ENCODE measurements around the gene MACROD2.

DNA sequence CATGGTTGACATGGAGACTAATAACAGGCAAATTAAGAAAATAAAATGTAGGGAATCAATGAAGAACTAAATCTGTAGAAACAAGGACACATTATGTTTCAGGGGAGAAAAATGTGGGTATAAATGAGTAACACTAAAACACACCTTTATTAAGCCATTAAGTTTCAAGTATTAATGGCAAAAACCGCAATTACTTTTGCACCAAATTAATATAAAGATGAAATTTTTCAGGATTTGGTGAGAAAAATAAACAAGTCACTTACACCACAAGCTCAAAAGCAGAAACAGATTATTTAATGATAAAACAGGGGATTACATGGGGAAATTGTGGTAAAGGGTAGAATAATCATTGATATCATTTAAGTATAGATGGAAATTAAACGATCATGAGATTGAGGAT is 1135.9 kb downstream of the MACROD2 start:
- TF ChIP-seq, protein P1, sequence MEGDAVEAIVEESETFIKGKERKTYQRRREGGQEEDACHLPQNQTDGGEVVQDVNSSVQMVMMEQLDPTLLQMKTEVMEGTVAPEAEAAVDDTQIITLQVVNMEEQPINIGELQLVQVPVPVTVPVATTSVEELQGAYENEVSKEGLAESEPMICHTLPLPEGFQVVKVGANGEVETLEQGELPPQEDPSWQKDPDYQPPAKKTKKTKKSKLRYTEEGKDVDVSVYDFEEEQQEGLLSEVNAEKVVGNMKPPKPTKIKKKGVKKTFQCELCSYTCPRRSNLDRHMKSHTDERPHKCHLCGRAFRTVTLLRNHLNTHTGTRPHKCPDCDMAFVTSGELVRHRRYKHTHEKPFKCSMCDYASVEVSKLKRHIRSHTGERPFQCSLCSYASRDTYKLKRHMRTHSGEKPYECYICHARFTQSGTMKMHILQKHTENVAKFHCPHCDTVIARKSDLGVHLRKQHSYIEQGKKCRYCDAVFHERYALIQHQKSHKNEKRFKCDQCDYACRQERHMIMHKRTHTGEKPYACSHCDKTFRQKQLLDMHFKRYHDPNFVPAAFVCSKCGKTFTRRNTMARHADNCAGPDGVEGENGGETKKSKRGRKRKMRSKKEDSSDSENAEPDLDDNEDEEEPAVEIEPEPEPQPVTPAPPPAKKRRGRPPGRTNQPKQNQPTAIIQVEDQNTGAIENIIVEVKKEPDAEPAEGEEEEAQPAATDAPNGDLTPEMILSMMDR (IDR thresholded peaks at IDR 0.05) = no peak
- TF ChIP-seq POLR2A (IDR thresholded peaks at IDR 0.05) = no peak

Measured in tibial nerve (tissue), 3 donors.